DND-41 (cell line): ENCODE measurements around the gene CACNG3.

Experiments used
- ATAC-seq: fragments of 200-7000 bp; cut with Tn5 transposase; 3 replicates; pipeline ENCODE4 v1.9.1; 2021; ENCODE audit warnings: low read depth; ENCODE audit not compliant: insufficient read depth
- DNase-seq: peaks from one replicate; pipeline ENCODE4 v3.0.0-alpha.2; 2020
- H2AFZ ChIP-seq: 2 replicates; pipeline ENCODE4 v1.6.0; 2012; ENCODE audit warnings: low read depth, low read length
- H3K27ac ChIP-seq: 2 replicates; pipeline ENCODE4 v1.5.1; 2012; ENCODE audit warnings: low read length, inconsistent platforms
- H3K27me3 ChIP-seq: fragments of 200-600 bp; sonication (generic); 2 replicates; pipeline ENCODE4 v1.6.0; 2012; ENCODE audit warnings: low read length, mild to moderate bottlenecking, inconsistent platforms; ENCODE audit not compliant: insufficient read depth, poor library complexity
- H3K36me3 ChIP-seq: 2 replicates; pipeline ENCODE4 v1.5.1; 2012; ENCODE audit warnings: low read length, inconsistent platforms; ENCODE audit not compliant: insufficient read depth
- H3K4me1 ChIP-seq: 2 replicates; pipeline ENCODE4 v1.5.1; 2012; ENCODE audit warnings: mild to moderate bottlenecking, low read length; ENCODE audit not compliant: insufficient read depth
- H3K4me2 ChIP-seq: 2 replicates; pipeline ENCODE4 v1.6.0; 2012; ENCODE audit warnings: mild to moderate bottlenecking, moderate library complexity, low read length, inconsistent platforms; ENCODE audit not compliant: insufficient read depth
- H3K4me3 ChIP-seq, 2 experiments: fragments of 200-600 bp in 1 of 2; shearing (Covaris generic) in 1 of 2; 2 replicates each; pipeline ENCODE4 v1.5.1; 2012 to 2016; ENCODE audit warnings: inconsistent platforms in 2 of 2, low read length in 2 of 2, mild to moderate bottlenecking in 2 of 2, low read depth in 1 of 2, moderate library complexity in 1 of 2
- H3K79me2 ChIP-seq: 2 replicates; pipeline ENCODE4 v1.6.0; 2012; ENCODE audit warnings: low read length, inconsistent platforms; ENCODE audit not compliant: insufficient read depth
- H3K9ac ChIP-seq: 2 replicates; pipeline ENCODE4 v1.6.0; 2012; ENCODE audit warnings: low read depth, mild to moderate bottlenecking, inconsistent platforms, low read length, moderate library complexity
- H3K9me3 ChIP-seq: 2 replicates; pipeline ENCODE4 v1.5.1; 2012; ENCODE audit warnings: low read length, moderate library complexity, mild to moderate bottlenecking, inconsistent platforms; ENCODE audit not compliant: insufficient read depth, severe bottlenecking
- H4K20me1 ChIP-seq: 2 replicates; pipeline ENCODE4 v1.6.0; 2012; ENCODE audit warnings: low read length; ENCODE audit not compliant: insufficient read depth
- EZH2 ChIP-seq: IDR thresholded peaks from 3 replicates; pipeline ENCODE4 v1.6.1; 2012; ENCODE audit warnings: borderline replicate concordance, low read depth, mild to moderate bottlenecking, moderate library complexity, low read length, inconsistent platforms; ENCODE audit not compliant: severe bottlenecking
- TF ChIP-seq, protein P1 (sequence below): IDR thresholded peaks from 2 replicates; pipeline ENCODE4 v1.5.1; 2012; ENCODE audit warnings: borderline replicate concordance, low read length, moderate library complexity, mild to moderate bottlenecking; ENCODE audit not compliant: poor library complexity, severe bottlenecking; ENCODE audit errors: extremely low read depth

CACNG3 gene

DNA sequence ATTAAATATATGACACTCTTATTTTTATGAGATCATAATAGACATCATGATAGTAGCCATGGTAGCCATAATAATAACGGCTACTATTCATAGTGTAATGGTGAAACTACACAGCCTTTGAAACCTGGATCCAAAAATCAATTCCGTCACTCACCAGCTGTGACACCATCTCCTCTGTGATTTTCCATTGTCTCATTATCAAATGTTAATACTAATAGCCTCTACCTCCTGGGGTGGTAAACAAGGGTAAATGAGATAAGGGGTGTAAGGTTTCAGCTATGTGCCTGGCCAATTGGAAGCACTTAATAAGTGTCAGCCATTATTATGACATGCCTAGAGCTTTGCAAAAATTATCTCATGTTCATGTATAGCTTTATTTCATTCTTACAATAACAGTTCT, 88.6 kb downstream of the CACNG3 start:
- H2AFZ ChIP-seq, result no peak overlapping the region
- no peak overlapping the region for H3K4me3 ChIP-seq
- H4K20me1 ChIP-seq, result no peaks in the 10 kb centered on the region
- no peaks in the 10 kb centered on the region for H3K9me3 ChIP-seq
- H3K27me3 ChIP-seq, result no peaks in the 10 kb centered on the region
- H3K4me2 ChIP-seq, result no peak overlapping the region
- H3K4me1 ChIP-seq, result no peaks in the 10 kb centered on the region
- no peaks in the 10 kb centered on the region for H3K36me3 ChIP-seq
- DNase-seq (no peak), ATAC-seq (no peak)
- TF ChIP-seq, protein P1, sequence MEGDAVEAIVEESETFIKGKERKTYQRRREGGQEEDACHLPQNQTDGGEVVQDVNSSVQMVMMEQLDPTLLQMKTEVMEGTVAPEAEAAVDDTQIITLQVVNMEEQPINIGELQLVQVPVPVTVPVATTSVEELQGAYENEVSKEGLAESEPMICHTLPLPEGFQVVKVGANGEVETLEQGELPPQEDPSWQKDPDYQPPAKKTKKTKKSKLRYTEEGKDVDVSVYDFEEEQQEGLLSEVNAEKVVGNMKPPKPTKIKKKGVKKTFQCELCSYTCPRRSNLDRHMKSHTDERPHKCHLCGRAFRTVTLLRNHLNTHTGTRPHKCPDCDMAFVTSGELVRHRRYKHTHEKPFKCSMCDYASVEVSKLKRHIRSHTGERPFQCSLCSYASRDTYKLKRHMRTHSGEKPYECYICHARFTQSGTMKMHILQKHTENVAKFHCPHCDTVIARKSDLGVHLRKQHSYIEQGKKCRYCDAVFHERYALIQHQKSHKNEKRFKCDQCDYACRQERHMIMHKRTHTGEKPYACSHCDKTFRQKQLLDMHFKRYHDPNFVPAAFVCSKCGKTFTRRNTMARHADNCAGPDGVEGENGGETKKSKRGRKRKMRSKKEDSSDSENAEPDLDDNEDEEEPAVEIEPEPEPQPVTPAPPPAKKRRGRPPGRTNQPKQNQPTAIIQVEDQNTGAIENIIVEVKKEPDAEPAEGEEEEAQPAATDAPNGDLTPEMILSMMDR, result no peak
- no peak for TF ChIP-seq EZH2
- H3K27ac ChIP-seq, result no peak overlapping the region
- no peak overlapping the region for H3K9ac ChIP-seq
- H3K79me2 ChIP-seq, result no peaks in the 10 kb centered on the region

DNA sequence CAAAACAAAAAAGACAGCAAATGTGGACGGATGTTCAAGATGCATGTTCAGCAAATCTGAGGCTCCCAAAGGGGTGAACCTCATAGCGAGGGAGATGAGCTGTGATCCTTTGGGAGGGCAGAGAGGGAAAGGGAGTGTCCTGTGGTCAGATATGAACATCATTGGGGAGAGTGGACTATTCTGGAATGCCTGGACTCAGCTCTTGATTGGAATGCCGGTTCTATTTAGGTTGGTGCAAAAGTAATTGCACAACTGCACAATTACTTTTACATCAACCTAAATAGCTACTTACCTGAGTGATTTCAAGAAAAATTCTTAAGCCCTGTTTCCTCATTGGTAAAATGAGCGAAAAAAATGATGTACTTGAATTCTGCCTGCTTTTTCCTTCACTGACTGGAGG, 89.6 kb downstream of the CACNG3 start:
- H3K4me3 ChIP-seq, result no peak overlapping the region
- no peak overlapping the region for H3K27ac ChIP-seq
- no peaks in the 10 kb centered on the region for H3K4me1 ChIP-seq
- H3K4me2 ChIP-seq, result no peak overlapping the region
- no peaks in the 10 kb centered on the region for H3K9me3 ChIP-seq
- no peaks in the 10 kb centered on the region for H3K27me3 ChIP-seq
- H3K9ac ChIP-seq, result no peak overlapping the region
- DNase-seq (no peak), ATAC-seq (no peak)
- H2AFZ ChIP-seq, result no peak overlapping the region
- no peaks in the 10 kb centered on the region for H3K79me2 ChIP-seq
- TF ChIP-seq EZH2, result no peak
- TF ChIP-seq, protein P1, result no peak
- no peaks in the 10 kb centered on the region for H4K20me1 ChIP-seq
- H3K36me3 ChIP-seq, result no peaks in the 10 kb centered on the region

DNA sequence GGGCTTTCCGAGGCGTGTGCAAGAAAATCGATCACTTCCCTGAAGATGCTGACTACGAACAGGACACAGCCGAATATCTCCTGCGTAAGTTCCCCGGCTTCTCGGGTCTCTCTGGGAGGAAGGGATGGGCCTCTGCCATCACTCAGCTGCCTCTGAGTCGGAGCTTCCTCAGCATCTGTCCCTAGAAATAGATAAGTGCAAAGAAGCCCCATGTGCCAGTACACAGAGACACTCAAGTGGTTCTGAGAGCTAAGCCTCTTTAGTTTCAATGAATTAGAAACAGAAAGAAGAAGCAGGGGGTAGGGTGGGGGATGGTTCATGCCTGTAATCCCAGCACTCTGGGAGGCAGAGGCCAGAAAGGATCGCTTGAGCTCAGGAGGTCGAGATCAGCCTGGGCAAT, 90.6 kb downstream of the CACNG3 start:
- Histone ChIP-seq H3K9ac (no peak overlapping the region), H3K4me3 (no peak overlapping the region), H3K36me3 (no peaks in the 10 kb centered on the region), H2AFZ (no peak overlapping the region), H3K27ac (no peak overlapping the region), H3K9me3 (no peaks in the 10 kb centered on the region), H3K4me1 (no peaks in the 10 kb centered on the region), H3K4me2 (no peak overlapping the region), H3K27me3 (no peaks in the 10 kb centered on the region), H3K79me2 (no peaks in the 10 kb centered on the region), H4K20me1 (no peaks in the 10 kb centered on the region)
- no peak for DNase-seq
- TF ChIP-seq EZH2, result no peak
- TF ChIP-seq, protein P1, result no peak
- no peak for ATAC-seq

DNA sequence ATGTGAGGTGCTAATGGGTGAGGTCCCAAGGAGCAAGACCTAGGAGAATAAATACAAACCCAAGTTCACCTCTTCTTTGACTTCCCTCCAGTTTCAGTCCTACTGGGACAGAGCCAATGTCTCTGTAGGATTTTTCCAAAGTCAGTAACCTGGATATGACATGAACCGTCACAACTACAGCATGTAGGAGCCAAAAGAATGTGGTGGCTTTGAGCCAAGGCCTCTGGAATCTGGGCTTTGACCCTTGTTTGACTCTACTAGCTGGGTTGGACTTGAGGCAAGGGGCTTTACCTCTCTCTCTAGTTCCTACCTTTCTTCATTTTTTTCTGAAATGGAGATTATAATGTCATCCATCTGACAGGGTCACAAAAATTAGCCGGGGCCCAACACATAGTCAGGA, 91.4 kb downstream of the CACNG3 start:
- no peaks in the 10 kb centered on the region for H3K79me2 ChIP-seq
- TF ChIP-seq, protein P1, result no peak
- no peak for TF ChIP-seq EZH2
- ATAC-seq (no peak), DNase-seq (no peak)
- H3K4me1 ChIP-seq, result no peaks in the 10 kb centered on the region
- H3K36me3 ChIP-seq, result no peaks in the 10 kb centered on the region
- H3K4me3 ChIP-seq, result no peak overlapping the region
- H3K27ac ChIP-seq, result no peak overlapping the region
- H3K9ac ChIP-seq, result no peak overlapping the region
- H4K20me1 ChIP-seq, result no peaks in the 10 kb centered on the region
- no peak overlapping the region for H2AFZ ChIP-seq
- H3K27me3 ChIP-seq, result no peaks in the 10 kb centered on the region
- H3K9me3 ChIP-seq, result no peaks in the 10 kb centered on the region
- H3K4me2 ChIP-seq, result no peak overlapping the region
